GF-D8 (cell line): Measurements from ENCODE around the gene CCL22.
"Not testable (repeated sequence)": the region's sequence is repeated elsewhere in the genome, so short reads cannot be mapped to it uniquely, and the experiment has no call there.

Experiments used
- DNase-seq: peaks from one replicate; lab custom pipeline; 2025; lab: John Stamatoyannopoulos, UW

Gene CCL22

GRCh38 chr16:57347858-57348257 is 10.7 kb upstream of the CCL22 start:
- DNase-seq = no peak

- DNase-seq = no peak
Observed at GRCh38 chr16:57348327-57348726, 10.3 kb upstream of the CCL22 start.

- peak; percentile 28 for DNase-seq
Observed at GRCh38 chr16:57349212-57350031, 9.2 kb upstream of the CCL22 start.

DNA sequence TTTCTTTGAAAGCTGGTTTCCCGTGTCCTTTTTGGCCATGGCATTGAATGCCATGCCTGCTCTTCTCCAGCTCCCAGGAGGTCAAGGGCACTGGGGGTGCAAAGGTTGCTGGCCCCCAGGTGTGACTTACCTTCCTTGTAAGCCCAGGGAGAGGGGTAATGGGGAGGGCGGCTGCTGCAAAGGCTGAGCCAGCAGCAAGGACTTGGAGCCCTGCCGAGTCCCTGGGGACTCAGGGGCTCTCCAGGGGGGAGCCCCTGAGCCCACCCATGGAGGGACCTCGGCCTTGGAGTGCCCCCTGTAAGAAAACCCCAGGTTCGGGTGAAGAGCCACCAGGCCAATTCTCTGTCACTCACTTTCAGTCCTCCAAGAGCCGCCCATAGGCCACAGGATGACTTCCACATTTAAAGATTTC is 5.9 kb upstream of the CCL22 start:
- DNase-seq = no peak

DNA sequence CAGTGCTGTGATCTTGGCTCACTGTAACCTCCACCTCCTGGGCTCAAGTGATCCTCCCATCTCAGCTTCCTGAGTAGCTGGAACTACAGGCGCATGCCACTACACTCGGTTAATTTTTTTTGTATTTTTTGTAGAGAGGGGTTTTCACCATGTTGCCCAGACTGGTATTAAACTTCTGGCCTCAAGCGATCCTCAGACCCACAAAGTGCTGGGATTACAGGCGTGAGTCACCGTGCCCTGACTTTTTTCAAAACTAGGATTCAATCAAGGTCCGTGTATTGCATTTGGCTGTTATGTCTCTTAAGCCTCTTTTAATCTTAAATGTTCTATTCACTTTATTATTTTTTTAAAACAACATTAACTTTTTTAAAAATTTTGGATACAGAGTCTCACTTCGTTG is 4.3 kb upstream of the CCL22 start:
- no peak for DNase-seq

GRCh38 chr16:57355898-57356414 is 2.6 kb upstream of the CCL22 start:
- DNase-seq = no peak

GRCh38 chr16:57356547-57356946 is 2.0 kb upstream of the CCL22 start:
- DNase-seq = no peak

DNA sequence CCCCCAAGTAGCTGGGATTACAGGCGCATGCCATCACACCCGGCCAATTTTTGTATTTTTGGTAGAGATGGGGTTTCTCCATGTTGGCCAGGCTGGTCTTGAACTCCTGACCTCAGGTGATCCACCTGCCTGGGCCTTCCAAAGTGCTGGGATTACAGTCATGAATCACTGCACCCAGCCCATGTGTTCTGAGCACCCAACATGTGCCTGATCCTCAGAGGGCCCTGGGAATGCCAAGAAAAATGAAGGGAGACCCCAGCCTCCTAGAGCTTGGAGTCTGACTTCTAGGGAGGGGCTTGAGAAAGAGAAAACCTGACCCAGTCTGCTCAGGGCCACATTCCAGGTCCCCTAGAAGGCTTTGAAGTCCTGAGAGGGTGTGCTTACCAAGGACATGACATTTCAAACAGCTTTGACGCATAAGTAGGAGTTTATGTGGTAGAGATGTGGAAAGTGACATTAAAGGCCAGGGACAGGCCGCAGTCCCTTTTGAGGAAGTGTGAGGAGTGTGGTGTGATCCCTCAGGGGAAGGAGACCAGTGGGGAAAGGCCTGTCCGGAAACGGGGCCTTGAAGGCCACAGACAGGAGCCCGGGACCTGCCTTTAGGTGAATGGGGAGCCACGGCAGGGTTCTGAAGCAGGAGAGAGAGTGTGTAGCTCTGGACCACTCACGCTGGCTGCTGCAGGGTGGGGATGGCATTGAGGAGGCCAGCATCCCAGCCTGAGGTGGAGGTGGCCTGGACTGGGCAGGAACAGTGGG is 1.1 kb upstream of the CCL22 start:
- DNase-seq = peak; percentile 26

DNA sequence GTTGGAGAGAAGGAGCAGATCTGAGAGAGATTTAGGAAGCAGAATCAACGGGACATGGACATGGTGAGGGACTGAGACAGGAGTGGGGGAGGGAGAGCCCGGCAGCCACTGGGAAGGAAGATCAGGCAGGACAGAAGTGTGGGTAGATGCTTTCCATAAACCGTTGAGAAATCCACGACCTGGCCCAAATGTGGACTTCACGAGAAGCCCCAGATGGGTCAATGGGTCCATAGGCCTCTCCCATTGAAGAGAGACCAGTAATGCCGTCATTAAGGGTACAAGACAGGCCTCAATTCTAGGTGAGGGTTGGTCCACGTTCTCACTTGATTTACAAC is 530 bp upstream of the CCL22 start:
- no peak for DNase-seq

- no peak for DNase-seq
Observed at GRCh38 chr16:57360321-57360935, 1.8 kb downstream of the CCL22 start.

GRCh38 chr16:57361404-57361803 is 2.8 kb downstream of the CCL22 start:
- no peak for DNase-seq

GRCh38 chr16:57364143-57364542 is 5.6 kb downstream of the CCL22 start:
- no peak for DNase-seq

DNA sequence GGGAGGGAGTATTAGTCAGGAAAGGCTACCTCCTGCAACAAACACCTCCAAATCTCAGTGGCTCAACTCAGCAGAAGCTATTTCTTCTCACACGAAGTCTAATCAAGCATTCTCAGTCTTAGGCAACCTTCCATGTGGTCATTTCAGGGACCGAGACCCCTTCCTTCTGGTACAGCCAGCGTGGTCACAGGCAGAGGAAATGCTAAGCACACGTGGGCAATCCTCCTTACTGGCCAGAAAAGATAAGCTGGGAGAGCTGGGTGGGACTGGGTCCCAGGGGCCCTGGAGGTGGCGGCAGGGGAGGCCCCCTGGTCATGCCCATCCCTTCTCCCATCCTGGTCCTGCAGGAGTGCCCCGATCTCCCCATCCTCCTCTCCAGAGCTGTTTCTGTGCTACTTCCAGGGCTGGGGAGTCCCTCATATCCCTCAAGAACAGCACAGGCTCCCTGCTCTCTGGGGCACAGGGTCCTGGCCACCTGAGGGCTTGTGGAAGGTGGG is 8.0 kb downstream of the CCL22 start:
- DNase-seq = no peak

- no peak for DNase-seq
Observed at GRCh38 chr16:57367116-57367752, 8.7 kb downstream of the CCL22 start.

GRCh38 chr16:57371494-57372371 is 13.2 kb downstream of the CCL22 start:
- no peak for DNase-seq

DNA sequence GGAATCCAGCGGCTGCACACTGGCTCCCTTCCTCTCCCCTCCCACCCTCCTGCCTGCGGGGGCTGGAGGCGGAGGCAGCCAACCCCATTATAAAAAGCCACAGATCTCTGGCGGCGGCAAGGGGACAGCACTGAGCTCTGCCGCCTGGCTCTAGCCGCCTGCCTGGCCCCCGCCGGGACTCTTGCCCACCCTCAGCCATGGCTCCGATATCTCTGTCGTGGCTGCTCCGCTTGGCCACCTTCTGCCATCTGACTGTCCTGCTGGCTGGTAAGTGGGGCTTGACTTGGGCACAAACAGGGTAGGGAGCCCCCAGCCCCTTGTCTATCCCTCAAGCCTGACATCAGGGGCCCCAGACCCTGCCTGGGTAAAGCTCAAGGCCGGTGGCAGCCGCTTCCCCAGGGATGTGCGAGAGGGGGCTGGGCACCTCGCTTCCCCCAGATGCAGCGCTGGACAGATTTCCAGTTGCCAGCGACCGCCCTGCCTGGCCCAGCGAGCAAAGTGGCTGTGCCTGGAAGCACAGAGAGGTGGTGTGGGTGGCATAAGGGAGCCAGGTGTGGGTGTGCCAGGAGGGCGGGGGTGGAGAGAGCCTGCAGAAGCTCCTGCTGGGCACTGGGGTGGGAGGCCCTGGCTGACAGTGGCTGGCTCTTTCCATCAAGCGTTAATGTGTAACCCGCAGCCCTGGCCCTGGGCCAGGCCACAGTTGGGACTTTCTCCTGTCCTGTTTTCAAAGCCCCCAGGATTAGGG is 14.0 kb downstream of the CCL22 start, which contains the start of gene CX3CL1:
TSS of gene CX3CL1 (plus strand) at position 119 of the 745 bp plus-strand sequence. CDS start at position 198, 79 bp downstream.
- DNase-seq = no peak

GRCh38 chr16:57373117-57373947 is 14.7 kb downstream of the CCL22 start:
- no peak for DNase-seq

- no peak for DNase-seq
Observed at GRCh38 chr16:57374067-57374534, 15.5 kb downstream of the CCL22 start.

DNA sequence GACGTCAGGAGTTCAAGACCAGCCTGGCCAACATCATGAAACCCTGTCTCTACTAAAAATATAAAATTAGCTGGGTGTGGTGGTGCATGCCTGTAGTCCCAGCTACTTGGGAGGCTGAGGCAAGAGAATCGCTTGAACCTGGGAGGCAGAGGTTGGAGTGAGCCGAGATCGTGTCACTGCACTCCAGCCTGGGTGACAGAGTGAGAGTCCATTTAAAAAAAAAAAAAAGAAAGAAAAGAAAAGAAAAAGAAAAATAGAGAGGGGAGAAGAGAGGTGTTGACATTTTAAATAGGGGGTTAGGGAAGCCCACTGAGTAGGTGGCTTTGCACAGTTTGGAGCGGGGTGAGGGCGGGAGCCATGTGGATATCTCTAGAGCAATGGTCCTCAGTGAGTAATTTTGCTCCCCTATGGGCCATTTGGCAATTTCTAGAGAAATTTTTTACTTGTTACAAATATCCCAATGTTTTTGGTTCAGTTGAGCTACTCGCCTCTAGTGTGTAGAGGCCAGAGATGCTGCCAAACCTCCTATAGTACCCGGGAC is 16.4 kb downstream of the CCL22 start:
- not testable (repeated sequence) for DNase-seq
